Trophoblast cell (in vitro differentiated cells and primary cell): ENCODE measurements around the gene COL18A1.

ENCODE experiments used
- DNase-seq, 2 donors: peaks; one replicate each; pipeline ENCODE4 v3.0.0-alpha.2; 2016
- H2AFZ ChIP-seq: 2 replicates; pipeline ENCODE4 v1.6.1; 2013; ENCODE audit warnings: low read length, moderate library complexity, mild to moderate bottlenecking; ENCODE audit not compliant: insufficient read depth, poor library complexity
- H2AK5ac ChIP-seq: 2 replicates; pipeline ENCODE4 v1.6.1; 2013; ENCODE audit warnings: mild to moderate bottlenecking, low read length
- H2BK120ac ChIP-seq: 2 replicates; pipeline ENCODE4 v1.6.1; 2013; ENCODE audit warnings: low read length, mild to moderate bottlenecking, moderate library complexity; ENCODE audit not compliant: insufficient read depth, poor library complexity
- H2BK12ac ChIP-seq: 2 replicates; pipeline ENCODE4 v1.6.1; 2013; ENCODE audit warnings: mild to moderate bottlenecking, low read length, moderate library complexity
- H2BK5ac ChIP-seq: 2 replicates; pipeline ENCODE4 v1.6.1; 2013; ENCODE audit warnings: low read length, low read depth, moderate library complexity, mild to moderate bottlenecking; ENCODE audit not compliant: poor library complexity
- H3K14ac ChIP-seq: 2 replicates; pipeline ENCODE4 v1.6.1; 2013; ENCODE audit warnings: mild to moderate bottlenecking, low read length
- H3K18ac ChIP-seq: 2 replicates; pipeline ENCODE4 v1.6.1; 2013; ENCODE audit warnings: mild to moderate bottlenecking, low read length
- H3K23ac ChIP-seq: 2 replicates; pipeline ENCODE4 v1.6.1; 2013; ENCODE audit warnings: low read length
- H3K27ac ChIP-seq: 2 replicates; pipeline ENCODE4 v1.5.1; 2013; ENCODE audit warnings: low read depth, mild to moderate bottlenecking, inconsistent platforms, low read length, moderate library complexity
- H3K27me3 ChIP-seq: 2 replicates; pipeline ENCODE4 v1.6.1; 2013; ENCODE audit warnings: inconsistent platforms, mild to moderate bottlenecking, low read length, moderate library complexity; ENCODE audit not compliant: insufficient read depth
- H3K36me3 ChIP-seq, 2 experiments: 1 replicate in 1 of 2; 2 replicates in 1 of 2; pipeline ENCODE4 v1.6.1; 2013; ENCODE audit warnings: low read length in 2 of 2, mild to moderate bottlenecking in 2 of 2, moderate library complexity in 1 of 2; ENCODE audit not compliant: insufficient read depth in 2 of 2, control insufficient read depth in 1 of 2
- H3K4ac ChIP-seq: 2 replicates; pipeline ENCODE4 v1.6.1; 2013; ENCODE audit warnings: low read depth, mild to moderate bottlenecking, low read length, moderate library complexity
- H3K4me1 ChIP-seq, 2 experiments: 1 replicate in 1 of 2; 2 replicates in 1 of 2; pipeline ENCODE4 v1.6.1; 2013; ENCODE audit warnings: low read length in 2 of 2, mild to moderate bottlenecking in 2 of 2, moderate library complexity in 1 of 2; ENCODE audit not compliant: insufficient read depth in 2 of 2, control insufficient read depth in 1 of 2
- H3K4me2 ChIP-seq: 2 replicates; pipeline ENCODE4 v1.6.1; 2013; ENCODE audit warnings: inconsistent platforms, mild to moderate bottlenecking, low read length, moderate library complexity
- H3K4me3 ChIP-seq: 2 replicates; pipeline ENCODE4 v1.5.1; 2013; ENCODE audit warnings: mild to moderate bottlenecking, low read depth, low read length, inconsistent platforms
- H3K79me1 ChIP-seq: one replicate; pipeline ENCODE4 v1.6.1; 2013; ENCODE audit warnings: low read length
- H3K79me2 ChIP-seq: 2 replicates; pipeline ENCODE4 v1.6.1; 2013; ENCODE audit warnings: low read length, mild to moderate bottlenecking; ENCODE audit not compliant: control insufficient read depth, insufficient read depth, poor library complexity
- H3K9ac ChIP-seq: 2 replicates; pipeline ENCODE4 v1.6.1; 2013; ENCODE audit warnings: mild to moderate bottlenecking, low read length
- H3K9me3 ChIP-seq: 2 replicates; pipeline ENCODE4 v1.6.1; 2013; ENCODE audit warnings: low read depth, mild to moderate bottlenecking, control low read depth, inconsistent platforms, low read length; ENCODE audit not compliant: insufficient read depth
- H4K12ac ChIP-seq: 2 replicates; pipeline ENCODE4 v1.6.1; 2013; ENCODE audit warnings: low read depth, mild to moderate bottlenecking, low read length, moderate library complexity
- H4K8ac ChIP-seq: 2 replicates; pipeline ENCODE4 v1.6.1; 2013; ENCODE audit warnings: low read depth, mild to moderate bottlenecking, low read length, moderate library complexity
- H4K91ac ChIP-seq: one replicate; pipeline ENCODE4 v1.6.1; 2013; ENCODE audit warnings: low read depth, mild to moderate bottlenecking, low read length, moderate library complexity
- WGBS: extraction: QIAGEN DNeasy Blood & Tissue Kit; methylation state at CpG from one replicate; pipeline ENCODE4 v1.1.7; 2013; ENCODE audit warnings: missing lambda C conversion rate; ENCODE audit not compliant: insufficient read length, insufficient coverage; ENCODE audit errors: extremely low coverage; 5-methylcytosine and 5-hydroxymethylcytosine counted together

The COL18A1 gene

GRCh38 chr21:45479691-45480675 is 75.0 kb downstream of the COL18A1 start:
- Histone ChIP-seq H3K36me3 (peaks cover 85 to 86% of the 10 kb centered on the region in 2 experiments), H3K23ac (no peak overlapping the region), H3K27ac (no peak overlapping the region), H3K4ac (no peak overlapping the region), H2BK12ac (no peak overlapping the region), H3K9me3 (peaks cover 20% of the 10 kb centered on the region), H2BK120ac (no peak overlapping the region), H4K91ac (no peak overlapping the region), H3K79me2 (no peaks in the 10 kb centered on the region), H3K4me1 (peaks cover 0 to 4% of the 10 kb centered on the region in 2 experiments), H3K4me2 (no peak overlapping the region), H4K12ac (no peak overlapping the region), H3K9ac (no peak overlapping the region), H3K27me3 (no peaks in the 10 kb centered on the region), H2BK5ac (no peak overlapping the region), H3K79me1 (peaks cover 3% of the 10 kb centered on the region), H3K18ac (no peak overlapping the region), H4K8ac (no peak overlapping the region), H2AFZ (no peak overlapping the region), H3K4me3 (no peak overlapping the region), H3K14ac (no peak overlapping the region), H2AK5ac (no peak overlapping the region)
- no CpG with 5 or more reads among the region's 37 CpGs for WGBS
- DNase-seq, result no peak

- Histone ChIP-seq H4K12ac (no peak overlapping the region), H3K4me3 (no peak overlapping the region), H2AK5ac (no peak overlapping the region), H3K27ac (no peak overlapping the region), H3K27me3 (no peaks in the 10 kb centered on the region), H3K4ac (no peak overlapping the region), H3K79me2 (no peaks in the 10 kb centered on the region), H2BK12ac (no peak overlapping the region), H3K9me3 (peaks cover 20% of the 10 kb centered on the region), H2AFZ (no peak overlapping the region), H4K8ac (no peak overlapping the region), H3K36me3 (peaks cover 81 to 82% of the 10 kb centered on the region in 2 experiments), H2BK5ac (no peak overlapping the region), H3K18ac (no peak overlapping the region), H3K23ac (no peak overlapping the region), H3K14ac (no peak overlapping the region), H3K79me1 (peaks cover 3% of the 10 kb centered on the region), H4K91ac (no peak overlapping the region), H3K9ac (no peak overlapping the region), H3K4me2 (no peak overlapping the region), H3K4me1 (peaks cover 0 to 4% of the 10 kb centered on the region in 2 experiments), H2BK120ac (no peak overlapping the region)
- WGBS, result no CpG with 5 or more reads among the region's 35 CpGs
- DNase-seq, result no peak
These were observed 75.9 kb downstream of the COL18A1 start for GRCh38 chr21:45480701-45481500.

- Histone ChIP-seq H3K18ac (no peak overlapping the region), H3K4me2 (no peak overlapping the region), H4K91ac (no peak overlapping the region), H3K23ac (no peak overlapping the region), H4K12ac (no peak overlapping the region), H4K8ac (no peak overlapping the region), H3K4me1 (peaks cover 0 to 4% of the 10 kb centered on the region in 2 experiments), H3K14ac (no peak overlapping the region), H3K9me3 (peaks cover 19% of the 10 kb centered on the region), H3K27me3 (no peaks in the 10 kb centered on the region), H3K79me2 (no peaks in the 10 kb centered on the region), H3K27ac (no peak overlapping the region), H3K4me3 (no peak overlapping the region), H2AFZ (no peak overlapping the region), H3K36me3 (peaks cover 77 to 79% of the 10 kb centered on the region in 2 experiments), H2BK12ac (no peak overlapping the region), H2AK5ac (no peak overlapping the region), H3K4ac (no peak overlapping the region), H2BK120ac (no peak overlapping the region), H3K9ac (no peak overlapping the region), H3K79me1 (peaks cover 3% of the 10 kb centered on the region), H2BK5ac (no peak overlapping the region)
- no peak for DNase-seq
- WGBS, result no CpG with 5 or more reads among the region's 16 CpGs
These were observed 76.6 kb downstream of the COL18A1 start for GRCh38 chr21:45481566-45481965.

GRCh38 chr21:45481977-45482898 is 77.3 kb downstream of the COL18A1 start:
- Histone ChIP-seq H3K79me2 (no peaks in the 10 kb centered on the region), H3K36me3 (peaks cover 77 to 80% of the 10 kb centered on the region in 2 experiments), H3K14ac (no peak overlapping the region), H3K9me3 (peaks cover 18% of the 10 kb centered on the region), H2BK5ac (no peak overlapping the region), H3K4ac (no peak overlapping the region), H3K9ac (no peak overlapping the region), H2BK120ac (no peak overlapping the region), H4K8ac (no peak overlapping the region), H3K4me1 (peaks cover 0 to 4% of the 10 kb centered on the region in 2 experiments), H4K12ac (no peak overlapping the region), H2AFZ (no peak overlapping the region), H3K18ac (no peak overlapping the region), H3K27ac (no peak overlapping the region), H3K4me2 (no peak overlapping the region), H3K27me3 (no peaks in the 10 kb centered on the region), H2AK5ac (no peak overlapping the region), H3K4me3 (no peak overlapping the region), H4K91ac (no peak overlapping the region), H2BK12ac (no peak overlapping the region), H3K79me1 (peaks cover 3% of the 10 kb centered on the region), H3K23ac (no peak overlapping the region)
- WGBS, result no CpG with 5 or more reads among the region's 33 CpGs
- no peak for DNase-seq
